GM12864 (cell line): Measurements from ENCODE around the gene INSYN2B.

Experiments used
- DNase-seq: peaks from one replicate; pipeline ENCODE4 v3.0.0-alpha.2; 2011; ENCODE audit warnings: low read depth
- H3K4me3 ChIP-seq: 2 replicates; pipeline ENCODE4 v1.5.1; 2011; ENCODE audit warnings: mild to moderate bottlenecking, low read depth, low read length, control low read depth
- TF ChIP-seq, protein P1 (sequence below): IDR thresholded peaks from 2 replicates; pipeline ENCODE4 v1.5.1; 2011; ENCODE audit warnings: low read depth, mild to moderate bottlenecking, moderate library complexity, low read length, control low read depth, inconsistent platforms; ENCODE audit errors: missing control alignments

Gene INSYN2B

GRCh38 chr5:169880012-169880663 lies 100.2 kb downstream of the INSYN2B start:
- no peak overlapping the region for H3K4me3 ChIP-seq
- DNase-seq = no peak
- TF ChIP-seq, protein P1, sequence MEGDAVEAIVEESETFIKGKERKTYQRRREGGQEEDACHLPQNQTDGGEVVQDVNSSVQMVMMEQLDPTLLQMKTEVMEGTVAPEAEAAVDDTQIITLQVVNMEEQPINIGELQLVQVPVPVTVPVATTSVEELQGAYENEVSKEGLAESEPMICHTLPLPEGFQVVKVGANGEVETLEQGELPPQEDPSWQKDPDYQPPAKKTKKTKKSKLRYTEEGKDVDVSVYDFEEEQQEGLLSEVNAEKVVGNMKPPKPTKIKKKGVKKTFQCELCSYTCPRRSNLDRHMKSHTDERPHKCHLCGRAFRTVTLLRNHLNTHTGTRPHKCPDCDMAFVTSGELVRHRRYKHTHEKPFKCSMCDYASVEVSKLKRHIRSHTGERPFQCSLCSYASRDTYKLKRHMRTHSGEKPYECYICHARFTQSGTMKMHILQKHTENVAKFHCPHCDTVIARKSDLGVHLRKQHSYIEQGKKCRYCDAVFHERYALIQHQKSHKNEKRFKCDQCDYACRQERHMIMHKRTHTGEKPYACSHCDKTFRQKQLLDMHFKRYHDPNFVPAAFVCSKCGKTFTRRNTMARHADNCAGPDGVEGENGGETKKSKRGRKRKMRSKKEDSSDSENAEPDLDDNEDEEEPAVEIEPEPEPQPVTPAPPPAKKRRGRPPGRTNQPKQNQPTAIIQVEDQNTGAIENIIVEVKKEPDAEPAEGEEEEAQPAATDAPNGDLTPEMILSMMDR = no peak

DNA sequence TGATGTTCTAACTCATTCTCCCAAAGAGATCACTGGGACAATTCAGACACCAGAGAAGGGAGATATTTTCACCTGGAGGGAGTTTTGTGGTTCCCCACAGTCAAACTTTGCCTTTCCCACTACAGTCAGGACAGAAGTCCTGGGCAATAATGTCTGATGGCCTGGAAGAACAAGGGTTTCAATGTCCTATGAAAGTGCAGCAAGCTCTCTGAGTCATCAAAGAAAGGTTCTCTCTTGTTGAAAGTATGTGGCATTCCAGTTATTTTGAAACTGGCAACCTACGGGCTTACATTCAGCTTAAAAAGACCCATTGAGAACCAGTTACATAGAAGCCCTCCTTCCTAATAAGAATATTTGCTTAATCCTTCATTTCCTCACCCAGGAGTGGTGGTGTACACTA lies 103.9 kb downstream of the INSYN2B start:
- TF ChIP-seq, protein P1 = no peak

GRCh38 chr5:169875731-169876130 lies 104.6 kb downstream of the INSYN2B start:
- H3K4me3 ChIP-seq = no peak overlapping the region
- TF ChIP-seq, protein P1 = no peak
- DNase-seq = no peak

More for the DNA sequence above, 103.9 kb downstream of the INSYN2B start:
- no peak overlapping the region for H3K4me3 ChIP-seq
- no peak for DNase-seq

- DNase-seq = no peak
- no peak overlapping the region for H3K4me3 ChIP-seq
- TF ChIP-seq, protein P1 = no peak
These were observed 105.1 kb downstream of the INSYN2B start for GRCh38 chr5:169875091-169875728.

GRCh38 chr5:169874621-169875020 lies 105.7 kb downstream of the INSYN2B start:
- TF ChIP-seq, protein P1 = no peak
- no peak overlapping the region for H3K4me3 ChIP-seq
- DNase-seq = no peak

- TF ChIP-seq, protein P1 = no peak
- no peak for DNase-seq
- no peak overlapping the region for H3K4me3 ChIP-seq
These were observed 106.7 kb downstream of the INSYN2B start for GRCh38 chr5:169873642-169874041.
